K562 (cell line): ENCODE results near the gene PI16. TPM values are rescaled to one million over a fixed set of nuclear protein-coding genes. Genes with fewer than 3 reads are reported as not detected.

Source experiments
- ATAC-seq: fragments of 200-7000 bp; cut with Tn5 transposase; 3 replicates; pipeline ENCODE4 v1.9.1; 2020; ENCODE audit warnings: moderate library complexity
- Bru-seq: library from RNA; stranded (reverse); fragments of 400-500 nt; gene quantifications from one replicate; lab custom pipeline; 2021; lab: Mats Ljungman, UMichigan
- BruChase-seq, 2 experiments: library from RNA; stranded (reverse); fragments of 400-500 nt; gene quantifications; one replicate each; lab custom pipeline; 2021; lab: Mats Ljungman, UMichigan
- BruUV-seq: library from RNA; stranded (reverse); fragments of 400-500 nt; replicated peaks from 2 replicates; lab custom pipeline; 2021; lab: Mats Ljungman, UMichigan
- CTCF ChIA-PET: fragments of 300-600 bp; formaldehyde crosslinking; extraction: SDS; loops from one replicate; lab custom pipeline; 2021; ENCODE audit warnings: low intra/inter-chr PET ratio; lab: Yijun Ruan, JAX
- POLR2A ChIA-PET: fragments of 300-600, 350-650 bp; sonication (Branson Sonifier 250); formaldehyde crosslinking; extraction: SDS; loops from one replicate; lab custom pipeline; 2021; ENCODE audit warnings: antibody characterized with exemption, inconsistent platforms; lab: Yijun Ruan, JAX
- DNase-seq, 4 experiments: peaks; one replicate each; pipeline versions ENCODE4 v3.0.0 to v3.0.0-alpha.2; 2011 to 2018; ENCODE audit warnings: low spot score in 3 of 4, mixed read lengths in 3 of 4; ENCODE audit errors: extremely low read depth in 1 of 4
- FAIRE-seq: peaks from 2 replicates; lab custom pipeline; 2011; peaks lifted over from hg19 to GRCh38; lab: Jason Lieb, UNC
- H2AFZ ChIP-seq: 2 replicates; pipeline ENCODE4 v1.6.0; 2011; ENCODE audit warnings: low read depth, low read length, control low read depth, inconsistent platforms
- H3K27ac ChIP-seq: fragments of 200-600 bp; 3 replicates; pipeline ENCODE4 v1.8.0; 2011; ENCODE audit warnings: low read depth, mild to moderate bottlenecking, control low read depth, inconsistent platforms, low read length, moderate library complexity, mixed read lengths; ENCODE audit errors: extremely low read depth
- H3K27me3 ChIP-seq, 2 experiments: fragments of 300-600 bp in 1 of 2; 2 replicates in 1 of 2; 3 replicates in 1 of 2; pipeline versions ENCODE4 v1.6.0 to v1.8.0; 2011; ENCODE audit warnings: inconsistent platforms in 2 of 2, low read length in 2 of 2, mild to moderate bottlenecking in 1 of 2, mixed read lengths in 1 of 2, moderate library complexity in 1 of 2; ENCODE audit not compliant: control insufficient read depth in 2 of 2, insufficient read depth in 2 of 2
- H3K36me3 ChIP-seq: fragments of 300-600 bp; 3 replicates; pipeline ENCODE4 v1.8.0; 2011; ENCODE audit warnings: mild to moderate bottlenecking, low read length, inconsistent platforms; ENCODE audit not compliant: control insufficient read depth, insufficient read depth
- H3K4me1 ChIP-seq, 2 experiments: fragments of 200-600 bp in 1 of 2; replicated peaks in 1 of 2; 2 replicates in 1 of 2; 3 replicates in 1 of 2; pipeline versions ENCODE4 v1.5.1 to v1.8.0; 2011; ENCODE audit warnings: inconsistent platforms in 2 of 2, low read length in 2 of 2, mild to moderate bottlenecking in 1 of 2, mixed read lengths in 1 of 2, moderate library complexity in 1 of 2; ENCODE audit not compliant: control insufficient read depth in 2 of 2, insufficient read depth in 2 of 2
- H3K4me2 ChIP-seq: 2 replicates; pipeline ENCODE4 v1.6.1; 2011; ENCODE audit warnings: low read length, control low read depth, inconsistent platforms, mixed read lengths; ENCODE audit not compliant: insufficient read depth
- H3K4me3 ChIP-seq: fragments of 200-600 bp; sonication (generic), shearing (Covaris generic); 2 replicates; pipeline ENCODE4 v1.5.1; 2016; ENCODE audit warnings: control low read depth, inconsistent platforms
- H3K79me2 ChIP-seq: fragments of 200-600 bp; 3 replicates; pipeline ENCODE4 v1.8.0; 2011; ENCODE audit warnings: low read length, inconsistent platforms; ENCODE audit not compliant: control insufficient read depth, insufficient read depth
- H3K9ac ChIP-seq, 2 experiments: 2 replicates each; pipeline versions ENCODE4 v1.6.0 to v1.6.1; 2011; ENCODE audit warnings: low read depth in 2 of 2, low read length in 2 of 2, control low read depth in 1 of 2, inconsistent platforms in 1 of 2, mild to moderate bottlenecking in 1 of 2, mixed read lengths in 1 of 2; ENCODE audit not compliant: insufficient read depth in 1 of 2
- H3K9me1 ChIP-seq: one replicate; pipeline ENCODE4 v1.6.0; 2011; ENCODE audit warnings: inconsistent platforms, mild to moderate bottlenecking, low read length, moderate library complexity; ENCODE audit not compliant: control insufficient read depth, insufficient read depth
- H3K9me3 ChIP-seq: replicated peaks from 2 replicates; pipeline ENCODE4 v1.5.1; 2011; ENCODE audit warnings: low read depth, low read length, inconsistent platforms; ENCODE audit not compliant: control insufficient read depth, insufficient read depth
- H4K20me1 ChIP-seq: replicated peaks from 2 replicates; pipeline ENCODE4 v1.6.1; 2011; ENCODE audit warnings: low read length, inconsistent platforms, mixed read lengths; ENCODE audit not compliant: control insufficient read depth, insufficient read depth
- ADNP ChIP-seq: fragments of 200-800 bp; sonication (Bioruptor generic); IDR thresholded peaks from 2 replicates; pipeline ENCODE4 v1.6.1; 2016; ENCODE audit warnings: missing genetic modification characterization, missing compliant biosample characterization
- ARID1B ChIP-seq: fragments of 450-650 bp; IDR thresholded peaks from 2 replicates; pipeline ENCODE4 v1.6.1; 2016; ENCODE audit warnings: antibody characterized with exemption, mild to moderate bottlenecking, inconsistent platforms
- ELF1 ChIP-seq: fragments of 200-800 bp; sonication (Bioruptor generic); IDR thresholded peaks from 2 replicates; pipeline ENCODE4 v1.6.1; 2016; ENCODE audit warnings: missing genetic modification characterization, missing compliant biosample characterization
- JUNB ChIP-seq: fragments of 450-650 bp; formaldehyde crosslinking; conservative IDR thresholded peaks from 2 replicates; pipeline ENCODE4 v1.4.0; 2020; ENCODE audit warnings: mild to moderate bottlenecking
- MAZ ChIP-seq, 2 experiments: fragments of 450-650 bp in 1 of 2; sonication (generic) in 1 of 2; formaldehyde crosslinking; IDR thresholded peaks in 1 of 2; conservative IDR thresholded peaks in 1 of 2; 2 replicates each; pipeline versions ENCODE4 v1.4.0 to v1.5.0; 2020; ENCODE audit warnings: mild to moderate bottlenecking in 1 of 2, missing genetic modification reagents in 1 of 2
- MCM7 ChIP-seq, 2 experiments: fragments of 450-650 bp; IDR thresholded peaks; 2 replicates each; pipeline ENCODE4 v1.6.1; 2016 to 2018
- USF1 ChIP-seq: sonication (generic); formaldehyde crosslinking; IDR thresholded peaks from 2 replicates; pipeline ENCODE4 v1.9.0; 2022; ENCODE audit warnings: mild to moderate bottlenecking, missing genetic modification reagents
- ZMIZ1 ChIP-seq, 2 experiments: fragments of 150-350 bp in 1 of 2; IDR thresholded peaks; 2 replicates each; pipeline ENCODE4 v1.6.1; 2012 to 2016; ENCODE audit warnings: low read depth in 2 of 2, low read length in 2 of 2, mild to moderate bottlenecking in 1 of 2, moderate library complexity in 1 of 2
- ZNF584 ChIP-seq: fragments of 200-800 bp; sonication (Bioruptor generic); IDR thresholded peaks from 2 replicates; pipeline ENCODE4 v1.6.1; 2016; ENCODE audit warnings: low read depth, mild to moderate bottlenecking, missing genetic modification characterization, missing compliant biosample characterization
- WGBS: fragments of 100-300 bp; shearing (Covaris generic); methylation state at CpG from one replicate; pipeline ENCODE4 v1.1.6; 2016; ENCODE audit warnings: low coverage, mixed read lengths; ENCODE audit not compliant: insufficient coverage; ENCODE audit errors: missing lambda C conversion rate; 5-methylcytosine and 5-hydroxymethylcytosine counted together
- in situ Hi-C: fragments of 300-500 bp; cut with MboI; formaldehyde crosslinking; loops from 4 replicates; pipeline ENCODE4 v1.15.0; 2018; ENCODE audit warnings: inconsistent platforms, mixed read lengths
- intact Hi-C: fragments of 100-400 bp; cut with micrococcal nuclease; formaldehyde crosslinking; loops from 2 replicates; pipeline ENCODE4 v1.14.2; 2022
- long read RNA-seq, 3 experiments: library from polyadenylated mRNA in 2 of 3; library from RNA in 1 of 3; unstranded in 2 of 3; stranded (forward) in 1 of 3; transcript quantifications; one replicate each; pipeline ENCODE4 v2.0.0, GENCODE V29; 2019 to 2022
- polyA minus RNA-seq, 3 experiments: library from RNA; depleted of rRNA, polyadenylated mRNA; stranded (reverse); fragments of >200 nt; gene quantifications; 2 replicates each; pipeline ENCODE4 v1.2.3, GENCODE V29; 2011
- polyA plus RNA-seq, 8 experiments: library from polyadenylated mRNA; depleted of rRNA in 4 of 8; stranded (reverse) in 5 of 8; unstranded in 3 of 8; fragments of >200 nt; fragmentation: Nextera tagmentation in 2 of 8; fragmentation: Illumina TruSeq in 1 of 8; extraction: Ambion mirVana in 2 of 8; extraction: Trizol in 1 of 8; gene quantifications; 2 replicates each; pipeline versions ENCODE4 v1.2.1 to v1.2.3, GENCODE V29; 2011 to 2014; ENCODE audit warnings: inconsistent platforms in 1 of 8, missing spikeins in 1 of 8
- total RNA-seq, 7 experiments: library from RNA; depleted of rRNA in 6 of 7; stranded (reverse); fragments of >200 nt in 6 of 7; fragmentation: Illumina TruSeq in 2 of 7; extraction: Trizol in 2 of 7; gene quantifications; 2 replicates each; pipeline versions ENCODE4 v1.2.1 to v1.2.3, GENCODE V29; 2011 to 2021; ENCODE audit warnings: low replicate concordance in 1 of 7
- TF ChIP-seq, protein P1 (sequence below), 2 experiments: fragments of 450-650 bp; conservative IDR thresholded peaks; 2 replicates each; pipeline ENCODE4 v1.6.1; 2017; ENCODE audit warnings: mild to moderate bottlenecking in 2 of 2, moderate library complexity in 2 of 2

Gene PI16
- 0.42 TPM in 1 of 2 replicates, not detected in the other for total RNA-seq (2011; cell fraction: chromatin; rRNA removed; ENCODE audit: low replicate concordance)
- 0.33 TPM in 1 of 2 replicates, not detected in the other for total RNA-seq (2011; cell fraction: nucleolus; rRNA removed)
- total RNA-seq (2011; cell fraction: nucleoplasm; rRNA removed), result 0.15 and 0.84 TPM in 2 replicates
- total RNA-seq (2014; rRNA removed) (0.12 and 0.18 TPM in 2 replicates), total RNA-seq (2014; rRNA removed; fragmentation: Illumina TruSeq; extraction: Trizol) (not detected in 2 replicates), total RNA-seq (2015; rRNA removed; fragmentation: Illumina TruSeq; extraction: Trizol) (not detected in 2 replicates), total RNA-seq (2021) (0.18 TPM in 1 of 2 replicates, not detected in the other), polyA plus RNA-seq (2011; rRNA removed) (0.06 TPM in 1 of 2 replicates, not detected in the other), polyA plus RNA-seq (2014; fragmentation: Illumina TruSeq; extraction: Trizol) (0.08 TPM in 1 of 2 replicates, not detected in the other), polyA plus RNA-seq (2014; fragmentation: Nextera tagmentation; extraction: Ambion mirVana) (not detected), polyA plus RNA-seq (2014; rRNA removed) (0.54 TPM in 1 of 2 replicates, not detected in the other), polyA minus RNA-seq (2011; rRNA and poly(A)+ RNA removed) (not detected in 2 replicates), Bru-seq, nascent RNA (percentile 13 among the genes with signal in this experiment), BruChase-seq, experiment 1, labeled RNA remaining after a 2-hour chase (percentile 12 among the genes with signal in this experiment), BruChase-seq, experiment 2, labeled RNA remaining after a 6-hour chase (percentile 6 among the genes with signal in this experiment)
- not detected in 2 replicates for polyA plus RNA-seq (2011; cell fraction: cytosol; rRNA removed)
- 0.06 and 0.13 TPM in 2 replicates for polyA plus RNA-seq (2011; cell fraction: nucleus; rRNA removed)
- 0.10 and 0.64 TPM in 2 replicates for polyA plus RNA-seq (2012)
- not detected in 2 replicates for polyA minus RNA-seq (2011; cell fraction: cytosol; rRNA and poly(A)+ RNA removed)
- polyA minus RNA-seq (2011; cell fraction: nucleus; rRNA and poly(A)+ RNA removed), result 0.33 TPM in 1 of 2 replicates, not detected in the other
- long read RNA-seq, experiment 1, result 0 reads
- long read RNA-seq, experiment 2, result 0 reads
- long read RNA-seq, experiment 3, partial matches to known transcripts, result 0 of 1 reads
- long read RNA-seq, experiment 3, other reads (novel, unspliced or antisense), result 0 of 1 reads

DNA sequence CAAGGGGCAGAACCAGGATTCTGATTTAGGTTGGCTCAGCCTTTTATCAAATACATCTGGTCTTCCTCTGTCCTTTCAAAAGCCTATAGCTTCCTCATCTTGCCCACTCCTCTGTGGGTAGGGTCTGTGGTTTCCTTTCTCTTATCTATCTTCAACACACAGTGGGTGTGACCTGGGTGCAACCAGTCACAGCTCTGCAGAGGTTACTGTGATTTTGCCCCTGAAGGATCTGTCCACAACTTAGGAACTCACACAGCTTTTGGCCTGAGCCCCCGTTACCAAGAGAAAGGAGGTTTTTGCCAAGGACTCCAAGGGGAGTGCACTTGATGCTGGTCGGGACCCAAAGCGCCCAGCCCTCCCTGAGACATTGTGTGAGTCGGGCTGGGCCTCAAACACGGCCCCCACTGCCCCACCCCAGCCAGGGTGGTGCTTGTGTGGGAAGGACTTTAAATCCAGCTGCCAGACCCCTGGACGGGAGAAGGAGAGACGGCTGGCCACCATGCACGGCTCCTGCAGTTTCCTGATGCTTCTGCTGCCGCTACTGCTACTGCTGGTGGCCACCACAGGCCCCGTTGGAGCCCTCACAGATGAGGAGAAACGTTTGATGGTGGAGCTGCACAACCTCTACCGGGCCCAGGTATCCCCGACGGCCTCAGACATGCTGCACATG lies at the start of gene PI16:
TSS of gene PI16 (plus strand) at position 477 of the 670 bp plus-strand sequence. CDS start at position 500, 23 bp downstream.
- no peak within 1 kb of the TSS for H3K4me3 ChIP-seq
- ATAC-seq (peak; percentile 88), DNase-seq (peak; percentile 76 to 88 (median 84)), FAIRE-seq (peak; percentile 95)
- no peak within 1 kb of the TSS for H2AFZ ChIP-seq
- H3K4me2 ChIP-seq, result no peak within 1 kb of the TSS
- intact Hi-C loops (no loop called here), in situ Hi-C loops (no loop called here)
- peak within 1 kb of the TSS in 1 of 2 experiments; percentile 54; a peak in 1 of 4 replicates for H3K9ac ChIP-seq
- H3K4me1 ChIP-seq, result peaks cover 9 to 18% of the 10 kb centered on the region in 2 experiments; a peak in 3 of 5 replicates
- ChIA-PET POLR2A (interaction anchor here (0.6 to 2.8 kb wide), 12 partner anchors 9 to 1593 kb away, joined by 3 to 13 read pairs (median 4); partner anchors contain the start of genes MTCH1 and PPIL1), CTCF (no interaction called here)
- H3K27ac ChIP-seq, result no peak within 1 kb of the TSS
- WGBS, result under 1% methylated on average over 14 of the region's 14 CpGs
- H3K79me2 ChIP-seq, result no peaks in the 10 kb centered on the region
- H3K27me3 ChIP-seq, result peaks cover 23 to 64% of the 10 kb centered on the region in 2 experiments; a peak in 4 of 5 replicates
- no peaks in the 10 kb centered on the region for H3K9me1 ChIP-seq
- peaks cover 28% of the 10 kb centered on the region for H4K20me1 ChIP-seq
- no TSS peak for BruUV-seq
- H3K36me3 ChIP-seq, result no peaks in the 10 kb centered on the region
- H3K9me3 ChIP-seq, result no peaks in the 10 kb centered on the region
- no peak for TF ChIP-seq MCM7 (IDR thresholded peaks at IDR 0.05)
- no peak for TF ChIP-seq USF1 (CRISPR knock-in tag)
- 0 out of 2 replicates have a peak, but pooled peaks have one; percentile 53 for TF ChIP-seq ELF1
- TF ChIP-seq, protein P1, sequence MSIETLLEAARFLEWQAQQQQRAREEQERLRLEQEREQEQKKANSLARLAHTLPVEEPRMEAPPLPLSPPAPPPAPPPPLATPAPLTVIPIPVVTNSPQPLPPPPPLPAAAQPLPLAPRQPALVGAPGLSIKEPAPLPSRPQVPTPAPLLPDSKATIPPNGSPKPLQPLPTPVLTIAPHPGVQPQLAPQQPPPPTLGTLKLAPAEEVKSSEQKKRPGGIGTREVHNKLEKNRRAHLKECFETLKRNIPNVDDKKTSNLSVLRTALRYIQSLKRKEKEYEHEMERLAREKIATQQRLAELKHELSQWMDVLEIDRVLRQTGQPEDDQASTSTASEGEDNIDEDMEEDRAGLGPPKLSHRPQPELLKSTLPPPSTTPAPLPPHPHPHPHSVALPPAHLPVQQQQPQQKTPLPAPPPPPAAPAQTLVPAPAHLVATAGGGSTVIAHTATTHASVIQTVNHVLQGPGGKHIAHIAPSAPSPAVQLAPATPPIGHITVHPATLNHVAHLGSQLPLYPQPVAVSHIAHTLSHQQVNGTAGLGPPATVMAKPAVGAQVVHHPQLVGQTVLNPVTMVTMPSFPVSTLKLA (conservative IDR thresholded peaks at IDR 0.05), result peak in 1 of 2 experiments; percentile 82; a peak in 2 of 4 replicates
- no peak for TF ChIP-seq JUNB (CRISPR knock-in tag)
- no peak for TF ChIP-seq ADNP (tag)
- TF ChIP-seq ARID1B, result peak; percentile 98
- peak in 1 of 2 experiments; percentile 93; a peak in 2 of 4 replicates for TF ChIP-seq ZMIZ1 (IDR thresholded peaks at IDR 0.05; ENCODE audit: low read depth in 2 of 2, low read length in 2 of 2)
- TF ChIP-seq ZNF584, result peak; percentile 92
- TF ChIP-seq MAZ (CRISPR knock-in tag; conservative IDR thresholded peaks at IDR 0.05 in 1 of 2, IDR thresholded peaks at IDR 0.05 in 1 of 2), result peak; percentile 63 to 84
